Right hindlimb (tissue), 1 donor: ENCODE results near the gene STIL.

Experiments used
- DNase-seq: peaks from one replicate; pipeline ENCODE4 v3.0.0-alpha.2; 2018

Gene STIL

GRCh38 chr1:47232187-47232874 lies 81.6 kb downstream of the STIL start, which contains the start of gene TAL1:
Gene TAL1 (minus strand): TSS chr1:47232225. CDS start chr1:47225888, 6,337 bp downstream.
- no peak for DNase-seq

- DNase-seq = peak; percentile 55
These were observed 82.4 kb downstream of the STIL start for GRCh38 chr1:47231301-47232186.

- peak; percentile 48 for DNase-seq
These were observed 83.2 kb downstream of the STIL start for GRCh38 chr1:47230692-47231300.

GRCh38 chr1:47229886-47230691 lies 83.9 kb downstream of the STIL start:
- DNase-seq = no peak

GRCh38 chr1:47229031-47229885 lies 84.7 kb downstream of the STIL start:
- DNase-seq = no peak

- no peak for DNase-seq
These were observed 85.3 kb downstream of the STIL start for GRCh38 chr1:47228644-47229030.

GRCh38 chr1:47227341-47228232 lies 86.4 kb downstream of the STIL start:
- DNase-seq = no peak

GRCh38 chr1:47226839-47227215 lies 87.1 kb downstream of the STIL start:
- DNase-seq = no peak

- no peak for DNase-seq
These were observed 87.7 kb downstream of the STIL start for GRCh38 chr1:47226121-47226838.

- DNase-seq = no peak
These were observed 88.4 kb downstream of the STIL start for GRCh38 chr1:47225430-47226100.

- DNase-seq = no peak
These were observed 89.1 kb downstream of the STIL start for GRCh38 chr1:47224676-47225399.

GRCh38 chr1:47223921-47224675 lies 89.8 kb downstream of the STIL start:
- DNase-seq = no peak

GRCh38 chr1:47223174-47223920 lies 90.6 kb downstream of the STIL start:
- DNase-seq = no peak

- DNase-seq = no peak
These were observed 91.5 kb downstream of the STIL start for GRCh38 chr1:47222476-47222875.

- DNase-seq = no peak
These were observed 94.2 kb downstream of the STIL start for GRCh38 chr1:47219590-47220220.

- no peak for DNase-seq
These were observed 94.9 kb downstream of the STIL start for GRCh38 chr1:47219001-47219400.
